ENCODE results near the gene TARBP1. TPM values are rescaled to one million over a fixed set of nuclear protein-coding genes. Genes with fewer than 3 reads are reported as not detected.

Gene TARBP1
- total and polyA plus RNA-seq, 2 of the 4 experiments (the other 2 are of a cell fraction), result 10.6 to 17.7 TPM

- peak within 1 kb of the TSS; percentile 90 for H4K5ac ChIP-seq (ENCODE audit: low read depth, low read length)
- intact Hi-C loops (cut with micrococcal nuclease), result loop anchor here (1.0 to 5.0 kb wide), 2 partner anchors 161 to 219 kb away; no protein-coding TSS in a partner anchor
- in situ Hi-C loops (cut with MboI; ENCODE audit: low sequenced_read_pairs), result no loop called here
- H3K79me1 ChIP-seq (ENCODE audit: low read depth in 1 of 2, low read length in 2 of 2), result peaks cover 25 to 30% of the 10 kb centered on the region in 2 experiments; a peak in 3 of 4 replicates
- H2BK5ac ChIP-seq (ENCODE audit: low read depth, low read length, poor library complexity, severe bottlenecking), result peak within 1 kb of the TSS; percentile 96
- peak within 1 kb of the TSS; percentile 68 for H3K18ac ChIP-seq (ENCODE audit: low read depth, low read length)
- peak within 1 kb of the TSS; percentile 89 for H2BK120ac ChIP-seq (ENCODE audit: low read depth, low read length)
- peak within 1 kb of the TSS; percentile 89 for H3K56ac ChIP-seq (ENCODE audit: extremely low read depth, insufficient read depth, low read length)
- peak within 1 kb of the TSS; percentile 75 to 98 for H4K8ac ChIP-seq (ENCODE audit: low read depth in 2 of 2, low read length in 2 of 2)
- peak within 1 kb of the TSS; percentile 85 for H3K9ac ChIP-seq (ENCODE audit: low read depth, low read length)
- no peaks in the 10 kb centered on the region for H3K27me3 ChIP-seq (ENCODE audit: control insufficient read depth, insufficient read depth, low read length)
- peak; percentile 79 for TF ChIP-seq POLR2A (IDR thresholded peaks at IDR 0.05; ENCODE audit: low read depth, low read length)
- TF ChIP-seq NFE2L2 (IDR thresholded peaks at IDR 0.05; ENCODE audit: low read depth, low read length), result peak; percentile 40; the same call in 1 of the 2 replicates
- TF ChIP-seq CTCF (conservative IDR thresholded peaks at IDR 0.05; ENCODE audit: low read depth, low read length), result no peak
- TF ChIP-seq MAFK (IDR thresholded peaks at IDR 0.05; ENCODE audit: low read depth, low read length), result no peak
- TF ChIP-seq CHD1 (IDR thresholded peaks at IDR 0.05; ENCODE audit: low read depth, low read length), result 0 out of 2 replicates have a peak, but pooled peaks have one; percentile 36
- TF ChIP-seq BHLHE40 (IDR thresholded peaks at IDR 0.05; ENCODE audit: low read depth, low read length), result peak; percentile 90
- peak; percentile 8; the same call in 1 of the 2 replicates for TF ChIP-seq MAZ (IDR thresholded peaks at IDR 0.05; ENCODE audit: borderline replicate concordance, low read depth, low read length)
- TF ChIP-seq RCOR1 (IDR thresholded peaks at IDR 0.05; ENCODE audit: insufficient replicate concordance, low read length), result no peak
- peak; percentile 60 for TF ChIP-seq USF2 (IDR thresholded peaks at IDR 0.05; ENCODE audit: low read depth, low read length)
- H3K4me2 ChIP-seq (ENCODE audit: low read depth, low read length), result peak within 1 kb of the TSS; percentile 81
- peak within 1 kb of the TSS; percentile 94 for H3K14ac ChIP-seq (replicated peaks; ENCODE audit: low read depth, low read length)
- peak within 1 kb of the TSS; percentile 93 for H3K4ac ChIP-seq (ENCODE audit: low read depth, low read length)
- H3K23ac ChIP-seq (ENCODE audit: low read depth, low read length), result peak within 1 kb of the TSS; percentile 97
- POLR2A ChIA-PET (ENCODE audit: unreplicated experiment), result no interaction called here
- no peaks in the 10 kb centered on the region for H4K20me1 ChIP-seq (ENCODE audit: insufficient read depth, low read length)
- H3K9me3 ChIP-seq (ENCODE audit: control insufficient read depth, insufficient read depth, low read length), result no peaks in the 10 kb centered on the region
- H2AFZ ChIP-seq (replicated peaks; ENCODE audit: low read length, poor library complexity), result peak within 1 kb of the TSS; percentile 99
- H3K4me3 ChIP-seq (ENCODE audit: insufficient read depth, low read depth, low read length), result peak within 1 kb of the TSS; percentile 64
- H2BK20ac ChIP-seq (ENCODE audit: low read depth, low read length), result peak within 1 kb of the TSS; percentile 64; the same call in 1 of the 2 replicates
- peaks cover 17% of the 10 kb centered on the region for H3K36me3 ChIP-seq (ENCODE audit: control insufficient read depth, insufficient read depth, low read length)
- H3K4me1 ChIP-seq (ENCODE audit: control insufficient read depth, insufficient read depth, low read length), result no peaks in the 10 kb centered on the region
- H2BK15ac ChIP-seq (ENCODE audit: low read depth, low read length), result peak within 1 kb of the TSS; percentile 28; the same call in 1 of the 3 replicates
- H3K9me1 ChIP-seq (ENCODE audit: insufficient read depth, low read length), result 0 out of 2 replicates have a peak, but pooled peaks cover 2% of the 10 kb centered on the region
- H2AK5ac ChIP-seq (ENCODE audit: low read depth, low read length), result peak within 1 kb of the TSS; percentile 73
- H2AK9ac ChIP-seq (replicated peaks; ENCODE audit: low read depth, low read length, poor library complexity), result peak within 1 kb of the TSS; percentile 96
- dilution Hi-C loops (cut with HindIII; ENCODE audit: low sequenced_read_pairs, unreplicated experiment), result no loop called here
- peak within 1 kb of the TSS; percentile 92 for H4K91ac ChIP-seq (ENCODE audit: insufficient read depth, low read depth, low read length)
- H3K27ac ChIP-seq (ENCODE audit: insufficient read depth, low read length), result peak within 1 kb of the TSS; percentile 90
- CTCF ChIA-PET, result no interaction called here
- 0% methylated on average over 21 of the region's 62 CpGs; no CpG with 5 or more reads in 1 of the 2 experiments for WGBS, 2 experiments (ENCODE audit: extremely low coverage in 2 of 2, insufficient read length in 1 of 2)
- TSS peak; percentile 99 for BruUV-seq (replicated peaks)
- peak; percentile 86 for ATAC-seq (ENCODE audit: low read depth)
- peak; percentile 97 for DNase-seq
Observed at GRCh38 chr1:234373064-234373958, 105.7 kb downstream of the TARBP1 start, which contains the start of gene COA6. COA6 (plus strand) TSS chr1:234373456; CDS start chr1:234373467, 11 bp downstream.

All from IMR-90 (cell line).